ENCODE measurements around the gene TMBIM1. TPM values are rescaled to one million over a fixed set of nuclear protein-coding genes. Genes with fewer than 3 reads are reported as not detected.
A peak's percentile ranks its signal among the peaks of the same experiment; 100 is the strongest.

The TMBIM1 gene
- polyA plus RNA-seq, 3 donors, result 101 to 139 (median 129) TPM

DNA sequence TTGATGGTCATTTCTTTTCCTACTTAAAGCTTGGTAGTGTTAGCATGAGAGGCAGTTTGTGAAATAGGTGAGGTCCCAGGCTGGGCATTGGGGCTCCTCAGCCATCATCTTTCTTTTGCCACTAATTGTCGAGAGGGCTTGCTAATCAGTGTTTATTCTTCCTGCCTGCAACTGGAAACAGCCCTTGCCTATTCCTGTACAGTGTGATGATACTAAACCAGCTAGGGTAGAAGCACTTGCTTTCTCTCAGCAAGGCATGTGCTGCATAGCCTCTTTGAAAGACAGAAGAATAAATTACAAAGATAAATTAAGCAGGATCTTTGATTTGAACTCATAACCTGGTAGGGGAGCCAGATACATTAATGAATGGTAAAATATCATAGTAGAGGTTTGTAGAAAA is 48.1 kb downstream of the TMBIM1 start:
- DNase-seq, result no peak
- peaks cover 0 to 3% (median 1%) of the 10 kb centered on the region in 3 donors for H3K27me3 Mint-ChIP-seq (ENCODE audit: low read depth in 3 of 3)
- peaks cover 98% of the 10 kb centered on the region for H4K20me1 ChIP-seq (ENCODE audit: insufficient read depth, low read length)
- peak overlapping the region in 1 of 2 donors; percentile 34 for H3K27ac ChIP-seq (ENCODE audit: low read depth in 1 of 2, low read length in 2 of 2)
- no peaks in the 10 kb centered on the region for H3K9me3 ChIP-seq (replicated peaks in 1 of 2; ENCODE audit: control insufficient read depth in 1 of 2, insufficient read depth in 1 of 2, low read length in 2 of 2)
- TF ChIP-seq, protein P1, sequence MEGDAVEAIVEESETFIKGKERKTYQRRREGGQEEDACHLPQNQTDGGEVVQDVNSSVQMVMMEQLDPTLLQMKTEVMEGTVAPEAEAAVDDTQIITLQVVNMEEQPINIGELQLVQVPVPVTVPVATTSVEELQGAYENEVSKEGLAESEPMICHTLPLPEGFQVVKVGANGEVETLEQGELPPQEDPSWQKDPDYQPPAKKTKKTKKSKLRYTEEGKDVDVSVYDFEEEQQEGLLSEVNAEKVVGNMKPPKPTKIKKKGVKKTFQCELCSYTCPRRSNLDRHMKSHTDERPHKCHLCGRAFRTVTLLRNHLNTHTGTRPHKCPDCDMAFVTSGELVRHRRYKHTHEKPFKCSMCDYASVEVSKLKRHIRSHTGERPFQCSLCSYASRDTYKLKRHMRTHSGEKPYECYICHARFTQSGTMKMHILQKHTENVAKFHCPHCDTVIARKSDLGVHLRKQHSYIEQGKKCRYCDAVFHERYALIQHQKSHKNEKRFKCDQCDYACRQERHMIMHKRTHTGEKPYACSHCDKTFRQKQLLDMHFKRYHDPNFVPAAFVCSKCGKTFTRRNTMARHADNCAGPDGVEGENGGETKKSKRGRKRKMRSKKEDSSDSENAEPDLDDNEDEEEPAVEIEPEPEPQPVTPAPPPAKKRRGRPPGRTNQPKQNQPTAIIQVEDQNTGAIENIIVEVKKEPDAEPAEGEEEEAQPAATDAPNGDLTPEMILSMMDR (IDR thresholded peaks at IDR 0.05), result no peak
- H3K4me2 ChIP-seq (replicated peaks; ENCODE audit: extremely low read depth, low read length, poor library complexity, severe bottlenecking), result no peak overlapping the region
- H3K4me1 Mint-ChIP-seq, result no peaks in the 10 kb centered on the region
- H3K36me3 ChIP-seq (replicated peaks in 1 of 2; ENCODE audit: control insufficient read depth in 1 of 2, insufficient read depth in 2 of 2, low read length in 2 of 2), result peaks cover 98 to 100% of the 10 kb centered on the region in 2 donors
- no peaks in the 10 kb centered on the region for H3K4me1 ChIP-seq (ENCODE audit: control insufficient read depth in 1 of 2, insufficient read depth in 2 of 2, low read length in 2 of 2)
- no peak overlapping the region for H3K4me3 Mint-ChIP-seq
- 100% methylated on average over 1 of the region's 1 CpG for WGBS (ENCODE audit: insufficient coverage)
- no peak overlapping the region for H3K9ac ChIP-seq (ENCODE audit: insufficient read depth, low read length, poor library complexity, severe bottlenecking)
- no peaks in the 10 kb centered on the region for H3K9me3 Mint-ChIP-seq
- H3K36me3 Mint-ChIP-seq, result peaks cover 85 to 99% of the 10 kb centered on the region in 2 donors
- H3K79me2 ChIP-seq (ENCODE audit: insufficient read depth, low read length), result peaks cover 92% of the 10 kb centered on the region
- intact Hi-C loops (cut with micrococcal nuclease), result no loop called here
- no peak overlapping the region for H3K27ac Mint-ChIP-seq
- no peak overlapping the region for H2AFZ ChIP-seq (ENCODE audit: insufficient read depth, low read depth, low read length, poor library complexity, severe bottlenecking)
- H3K27me3 ChIP-seq (ENCODE audit: control insufficient read depth in 2 of 2, insufficient read depth in 2 of 2, low read length in 2 of 2), result no peaks in the 10 kb centered on the region
- no peak overlapping the region for H3K4me3 ChIP-seq (replicated peaks in 1 of 3; ENCODE audit: low read depth in 2 of 3, low read length in 3 of 3)

DNA sequence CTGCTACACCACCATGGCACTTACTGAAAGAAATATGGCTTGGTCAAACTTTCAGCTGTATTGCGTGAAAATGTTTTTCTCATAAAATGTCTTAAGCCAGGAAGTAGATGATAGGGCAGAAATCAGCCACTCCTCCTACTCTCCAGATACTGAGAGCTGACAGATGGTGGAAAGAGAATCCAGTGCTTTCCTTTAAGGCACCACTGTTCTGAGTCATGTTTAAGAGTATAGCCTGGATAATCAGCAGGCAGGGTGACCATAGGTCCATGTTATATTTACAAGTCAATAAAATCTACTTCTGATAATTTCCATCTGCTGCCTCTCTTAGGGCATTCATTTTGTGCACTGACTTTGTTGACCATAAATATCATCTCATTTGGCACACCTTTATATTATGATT is 53.4 kb downstream of the TMBIM1 start:
- Histone ChIP-seq H3K4me1 (ENCODE audit: control insufficient read depth in 1 of 2, insufficient read depth in 2 of 2, low read length in 2 of 2) (no peaks in the 10 kb centered on the region), H3K36me3 (replicated peaks in 1 of 2; ENCODE audit: control insufficient read depth in 1 of 2, insufficient read depth in 2 of 2, low read length in 2 of 2) (peaks cover 97 to 100% of the 10 kb centered on the region in 2 donors), H3K27ac (ENCODE audit: low read depth in 1 of 2, low read length in 2 of 2) (no peak overlapping the region), H2AFZ (ENCODE audit: insufficient read depth, low read depth, low read length, poor library complexity, severe bottlenecking) (no peak overlapping the region), H3K4me2 (replicated peaks; ENCODE audit: extremely low read depth, low read length, poor library complexity, severe bottlenecking) (no peak overlapping the region), H3K4me3 (replicated peaks in 1 of 3; ENCODE audit: low read depth in 2 of 3, low read length in 3 of 3) (no peak overlapping the region), H3K9me3 (replicated peaks in 1 of 2; ENCODE audit: control insufficient read depth in 1 of 2, insufficient read depth in 1 of 2, low read length in 2 of 2) (no peaks in the 10 kb centered on the region), H4K20me1 (ENCODE audit: insufficient read depth, low read length) (peaks cover 99% of the 10 kb centered on the region), H3K9ac (ENCODE audit: insufficient read depth, low read length, poor library complexity, severe bottlenecking) (no peak overlapping the region), H3K79me2 (ENCODE audit: insufficient read depth, low read length) (peaks cover 96% of the 10 kb centered on the region), H3K27me3 (ENCODE audit: control insufficient read depth in 2 of 2, insufficient read depth in 2 of 2, low read length in 2 of 2) (no peaks in the 10 kb centered on the region)
- DNase-seq, result no peak
- H3K27me3 Mint-ChIP-seq (ENCODE audit: low read depth in 3 of 3), result peaks cover 0 to 3% (median 0%) of the 10 kb centered on the region in 3 donors
- peaks cover 77 to 97% of the 10 kb centered on the region in 2 donors for H3K36me3 Mint-ChIP-seq
- no peak overlapping the region for H3K27ac Mint-ChIP-seq
- TF ChIP-seq, protein P1 (IDR thresholded peaks at IDR 0.05), result no peak
- H3K4me1 Mint-ChIP-seq, result no peaks in the 10 kb centered on the region
- no peak overlapping the region for H3K4me3 Mint-ChIP-seq
- intact Hi-C loops (cut with micrococcal nuclease), result no loop called here
- peaks cover 0 to 2% (median 0%) of the 10 kb centered on the region in 7 donors for H3K9me3 Mint-ChIP-seq
- no CpG with 5 or more reads among the region's 1 CpG for WGBS (ENCODE audit: insufficient coverage)
